GM06990 (cell line): ENCODE data around the gene GALNT7.
A peak's percentile ranks its signal among the peaks of the same experiment; 100 is the strongest.

ENCODE experiments used
- DNase-seq: peaks from one replicate; pipeline ENCODE4 v3.0.0-alpha.2; 2011; ENCODE audit not compliant: insufficient read length; ENCODE audit errors: extremely low read depth
- H3K27me3 ChIP-seq: replicated peaks from 2 replicates; pipeline ENCODE4 v1.6.0; 2011; ENCODE audit warnings: low read length; ENCODE audit not compliant: control insufficient read depth, insufficient read depth
- H3K36me3 ChIP-seq: 2 replicates; pipeline ENCODE4 v1.5.1; 2011; ENCODE audit warnings: low read length; ENCODE audit not compliant: control insufficient read depth, insufficient read depth
- H3K4me3 ChIP-seq: replicated peaks from 2 replicates; pipeline ENCODE4 v1.5.1; 2011; ENCODE audit warnings: low read depth, mild to moderate bottlenecking, control low read depth, low read length
- CTCF ChIP-seq: IDR thresholded peaks from 2 replicates; pipeline ENCODE4 v1.5.1; 2011; ENCODE audit warnings: low read length, control low read depth, mild to moderate bottlenecking, inconsistent platforms; ENCODE audit not compliant: insufficient read depth, poor library complexity, severe bottlenecking

Gene GALNT7

GRCh38 chr4:173332963-173333657 is 164.5 kb downstream of the GALNT7 start:
- TF ChIP-seq CTCF = no peak
- DNase-seq = peak; percentile 20
- H3K36me3 ChIP-seq = no peaks in the 10 kb centered on the region; the same call in none of the 2 replicates
- peak overlapping the region; percentile 99 for H3K4me3 ChIP-seq
- H3K27me3 ChIP-seq = no peaks in the 10 kb centered on the region

- peak; percentile 67 for DNase-seq
- TF ChIP-seq CTCF = no peak
- Histone ChIP-seq H3K27me3 (no peaks in the 10 kb centered on the region), H3K4me3 (peak overlapping the region; percentile 99), H3K36me3 (no peaks in the 10 kb centered on the region; the same call in none of the 2 replicates)
Observed at GRCh38 chr4:173333658-173334084, 165.1 kb downstream of the GALNT7 start.

- no peak for TF ChIP-seq CTCF
Observed at GRCh38 chr4:173334085-173334890, 165.7 kb downstream of the GALNT7 start, which contains the start of gene HMGB2. Gene HMGB2 (minus strand): TSS chr4:173334358. CDS start chr4:173333649, 709 bp downstream.

GRCh38 chr4:173334891-173335752 is 166.5 kb downstream of the GALNT7 start:
- Histone ChIP-seq H3K27me3 (no peaks in the 10 kb centered on the region), H3K36me3 (no peaks in the 10 kb centered on the region; the same call in none of the 2 replicates), H3K4me3 (peak overlapping the region; percentile 99)
- DNase-seq = peak; percentile 80
- no peak for TF ChIP-seq CTCF

More at GRCh38 chr4:173334085-173334890, 165.7 kb downstream of the GALNT7 start, which contains the start of gene HMGB2:
- H3K36me3 ChIP-seq = no peaks in the 10 kb centered on the region; the same call in none of the 2 replicates
- H3K4me3 ChIP-seq = peak within 1 kb of the TSS; percentile 99
- no peaks in the 10 kb centered on the region for H3K27me3 ChIP-seq
- DNase-seq = peak; percentile 96

GRCh38 chr4:173337463-173337862 is 168.9 kb downstream of the GALNT7 start:
- no peaks in the 10 kb centered on the region for H3K27me3 ChIP-seq
- no peak for DNase-seq
- TF ChIP-seq CTCF = no peak
- H3K4me3 ChIP-seq = no peak overlapping the region
- H3K36me3 ChIP-seq = no peaks in the 10 kb centered on the region
